T-helper 17 cell (primary cell): ENCODE data around the gene VWCE. TPM values are rescaled to one million over a fixed set of nuclear protein-coding genes. Genes with fewer than 3 reads are reported as not detected.
"Not testable (repeated sequence)": the region's sequence is repeated elsewhere in the genome, so short reads cannot be mapped to it uniquely, and the experiment has no call there.

Experiments
- ATAC-seq: fragments of 150-1000 bp; cut with Tn5 transposase; 2 replicates; pipeline ENCODE4 v1.10.0; 2021; ENCODE audit warnings: mild to moderate bottlenecking, moderate library complexity
- DNase-seq, 3 donors: peaks; one replicate each; pipeline versions ENCODE4 v3.0.0 to v3.0.0-alpha.2; 2020 to 2021
- H3K9me3 ChIP-seq: one replicate; pipeline ENCODE4 v1.7.0; 2013; ENCODE audit warnings: low read length, mild to moderate bottlenecking; ENCODE audit not compliant: control insufficient read depth, poor library complexity, severe bottlenecking
- H3K27ac Mint-ChIP-seq: one replicate; pipeline ENCODE4 v1.8.0; 2022; ENCODE audit warnings: mild to moderate bottlenecking, moderate library complexity, mixed read lengths
- H3K27me3 Mint-ChIP-seq: one replicate; pipeline ENCODE4 v1.8.0; 2022; ENCODE audit warnings: mixed read lengths
- H3K36me3 Mint-ChIP-seq: one replicate; pipeline ENCODE4 v1.8.0; 2022; ENCODE audit warnings: low read depth, mixed read lengths
- H3K4me1 Mint-ChIP-seq: one replicate; pipeline ENCODE4 v1.8.0; 2022; ENCODE audit warnings: mild to moderate bottlenecking, mixed read lengths
- H3K4me3 Mint-ChIP-seq: one replicate; pipeline ENCODE4 v1.8.0; 2022; ENCODE audit warnings: mild to moderate bottlenecking, moderate library complexity, mixed read lengths
- total RNA-seq, 4 donors: library from RNA in 2 of 4; stranded (reverse) in 2 of 4; gene quantifications; one replicate each; pipeline ENCODE4 v1.2.3 and lab custom pipeline; 2022 to 2026

The VWCE gene
- total RNA-seq, 2 donors from 2014 or later: 0.65 to 1.4 TPM

DNA sequence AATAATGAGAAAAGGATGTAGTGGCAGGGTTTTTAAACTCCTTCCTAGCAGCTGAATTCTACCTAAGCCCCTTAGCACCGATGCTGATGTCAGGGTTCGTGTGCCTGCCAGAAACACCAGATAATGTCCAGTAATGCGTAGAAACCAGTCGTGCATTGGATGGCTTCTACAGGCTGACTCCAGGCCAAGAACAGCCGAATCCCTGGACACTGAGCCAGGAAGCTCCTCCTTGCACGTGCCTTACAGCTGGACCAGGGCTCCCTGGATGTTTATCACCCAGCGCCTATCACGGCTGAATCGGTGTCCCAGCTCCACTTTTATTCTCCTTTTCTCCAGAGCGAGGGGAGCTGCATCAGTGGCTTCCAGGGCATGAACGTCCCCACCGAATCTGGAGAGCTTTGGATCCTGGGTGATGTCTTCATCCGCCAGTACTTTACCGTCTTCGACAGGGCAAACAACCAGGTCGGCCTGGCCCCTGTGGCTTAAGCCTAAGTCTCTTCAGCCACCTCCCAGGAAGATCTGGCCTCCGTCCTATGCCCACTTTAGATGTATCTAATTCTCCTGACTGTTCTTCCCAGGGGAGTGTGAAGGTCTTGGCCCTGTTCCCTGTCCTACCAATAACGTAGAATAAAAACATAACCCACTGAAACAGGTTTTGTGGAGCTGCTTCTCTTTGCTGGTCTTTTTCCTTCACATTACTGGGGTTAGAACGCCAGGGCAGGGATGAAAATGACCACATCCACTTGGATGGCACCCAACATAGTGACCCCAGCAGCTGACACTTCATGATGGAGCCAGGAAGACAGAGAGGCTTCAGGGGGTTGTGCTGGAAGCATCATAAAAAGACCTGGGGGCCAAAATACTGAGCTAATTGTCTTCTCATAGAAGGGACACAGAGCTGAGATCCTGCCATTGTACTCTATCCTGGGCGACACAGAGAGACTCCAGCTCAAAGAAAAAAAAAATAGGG is 44.0 kb downstream of the VWCE start:
- H3K27me3 Mint-ChIP-seq: peaks cover 20% of the 10 kb centered on the region
- H3K4me1 Mint-ChIP-seq, H3K9me3 ChIP-seq, DNase-seq, H3K4me3 Mint-ChIP-seq, H3K27ac Mint-ChIP-seq, ATAC-seq, H3K36me3 Mint-ChIP-seq: not testable (repeated sequence)

DNA sequence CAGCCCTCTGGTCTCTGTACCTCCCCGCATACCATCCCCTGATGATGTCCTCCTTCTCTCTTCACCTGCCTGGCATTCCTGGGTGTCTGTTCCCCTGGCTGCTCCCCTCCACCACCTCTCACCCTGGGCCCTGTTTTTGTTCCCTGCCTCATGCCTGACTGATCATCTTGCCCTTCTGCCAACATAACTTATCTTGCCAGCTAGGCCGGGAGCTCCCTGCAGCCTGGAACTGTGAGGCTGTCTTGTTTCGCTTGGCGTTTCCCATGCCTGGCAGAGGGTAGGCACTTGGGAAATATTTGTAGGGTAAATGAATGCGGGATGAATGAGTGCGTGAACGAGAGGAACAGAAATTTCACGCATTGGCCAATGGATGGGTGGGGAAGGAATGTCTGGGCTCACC is 45.9 kb downstream of the VWCE start:
- DNase-seq, H3K27ac Mint-ChIP-seq, H3K36me3 Mint-ChIP-seq, H3K4me3 Mint-ChIP-seq, ATAC-seq, H3K4me1 Mint-ChIP-seq, H3K9me3 ChIP-seq: not testable (repeated sequence)
- peaks cover 20% of the 10 kb centered on the region for H3K27me3 Mint-ChIP-seq

DNA sequence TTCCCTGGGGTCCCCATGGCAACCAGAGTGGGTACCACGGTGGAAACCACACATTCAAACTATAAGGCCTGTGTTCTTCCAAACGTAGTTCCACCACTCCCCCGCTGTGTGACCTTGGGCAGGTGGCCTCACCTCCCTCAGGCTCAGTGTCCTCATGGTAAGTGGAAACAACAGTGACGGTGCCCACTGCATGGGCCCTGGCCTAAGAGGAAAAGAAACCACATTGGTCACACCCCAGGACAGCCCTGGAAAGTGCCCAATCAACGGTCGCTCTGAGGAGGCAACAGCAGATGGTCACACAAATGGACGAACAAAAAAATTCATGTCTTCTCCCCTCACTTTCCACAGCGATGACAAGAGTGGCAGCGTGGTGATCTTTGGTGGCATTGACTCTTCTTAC is 47.0 kb downstream of the VWCE start:
- not testable (repeated sequence) for H3K36me3 Mint-ChIP-seq, H3K27ac Mint-ChIP-seq, H3K9me3 ChIP-seq, DNase-seq, H3K4me1 Mint-ChIP-seq, ATAC-seq, H3K4me3 Mint-ChIP-seq
- H3K27me3 Mint-ChIP-seq: peaks cover 19% of the 10 kb centered on the region

DNA sequence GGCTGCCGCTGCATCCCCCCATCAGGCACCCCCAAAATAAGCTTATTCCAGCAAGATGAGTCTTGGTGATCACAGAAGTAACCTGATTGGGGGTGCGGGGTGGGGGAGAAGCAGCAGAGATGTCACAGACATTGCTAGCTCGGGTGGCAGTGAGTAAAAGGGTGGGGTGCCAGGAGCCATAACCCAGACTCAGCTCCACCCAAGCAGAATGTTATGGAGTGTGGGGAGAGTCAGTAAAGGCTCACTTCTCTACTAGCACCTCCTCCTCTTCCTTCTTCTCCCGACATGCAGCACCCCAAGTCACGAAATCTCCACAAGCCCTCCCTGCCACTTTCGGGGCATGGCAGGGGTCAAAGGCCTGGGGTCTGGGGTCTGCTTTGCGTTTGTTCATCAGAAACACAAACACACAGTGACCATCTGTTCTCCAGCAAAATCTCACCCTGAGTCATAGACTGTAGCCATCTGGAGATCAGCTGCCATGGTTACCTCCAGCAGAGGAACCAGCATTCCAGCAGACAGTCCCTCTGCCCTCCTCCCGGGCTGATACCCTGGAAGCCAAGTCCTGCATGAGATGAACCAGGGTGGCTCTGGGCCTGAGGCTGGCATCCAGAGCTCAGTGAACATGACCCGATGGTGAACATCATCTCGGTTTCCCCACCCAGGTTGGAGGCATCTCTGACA is 49.7 kb downstream of the VWCE start:
- not testable (repeated sequence) for ATAC-seq, H3K36me3 Mint-ChIP-seq, H3K27me3 Mint-ChIP-seq, H3K27ac Mint-ChIP-seq, H3K4me3 Mint-ChIP-seq, H3K9me3 ChIP-seq, DNase-seq, H3K4me1 Mint-ChIP-seq

DNA sequence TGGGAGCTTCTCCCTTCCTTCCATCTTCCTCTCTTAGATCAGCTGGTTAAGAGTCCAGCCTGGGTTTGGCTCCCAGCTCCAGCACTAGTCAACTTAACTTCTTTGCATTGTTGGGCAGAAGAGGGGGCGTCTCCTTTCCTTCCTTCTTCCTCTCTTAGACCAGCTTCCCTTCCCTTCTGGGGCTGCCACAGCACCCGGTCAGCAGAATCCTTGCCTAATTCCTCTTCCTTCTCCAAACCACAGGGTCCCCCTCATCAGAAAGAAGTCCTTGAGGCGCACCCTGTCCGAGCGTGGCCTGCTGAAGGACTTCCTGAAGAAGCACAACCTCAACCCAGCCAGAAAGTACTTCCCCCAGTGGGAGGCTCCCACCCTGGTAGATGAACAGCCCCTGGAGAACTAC is 53.6 kb downstream of the VWCE start:
- H3K4me1 Mint-ChIP-seq, H3K9me3 ChIP-seq, H3K27me3 Mint-ChIP-seq, DNase-seq, H3K4me3 Mint-ChIP-seq, ATAC-seq, H3K27ac Mint-ChIP-seq, H3K36me3 Mint-ChIP-seq: not testable (repeated sequence)

DNA sequence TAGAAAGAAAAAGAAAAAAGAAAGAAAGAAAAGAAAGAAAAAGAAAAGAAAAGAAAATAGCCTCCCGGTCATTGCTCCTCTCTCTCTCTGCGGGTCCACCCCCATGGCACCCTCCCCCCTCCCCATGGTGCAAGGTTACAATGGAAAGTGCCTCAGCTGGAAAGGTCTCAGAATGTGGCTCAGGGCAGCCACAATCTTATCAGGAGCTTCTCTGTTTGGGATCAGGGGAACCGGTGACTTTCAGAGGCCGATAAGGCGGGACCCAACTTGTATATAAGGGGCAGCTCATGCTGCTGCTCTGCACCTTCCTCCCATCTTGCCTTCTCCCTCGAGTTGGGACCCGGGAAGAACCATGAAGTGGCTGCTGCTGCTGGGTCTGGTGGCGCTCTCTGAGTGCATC is 54.2 kb downstream of the VWCE start, which contains the start of gene PGA5:
Gene PGA5 (plus strand): TSS at position 301 of the 400 bp plus-strand sequence. CDS start 52 bp downstream, at position 353.
- H3K9me3 ChIP-seq, H3K36me3 Mint-ChIP-seq, H3K4me3 Mint-ChIP-seq, H3K27me3 Mint-ChIP-seq, DNase-seq, H3K4me1 Mint-ChIP-seq, ATAC-seq: not testable (repeated sequence)
- H3K27ac Mint-ChIP-seq: peak within 1 kb of the TSS; percentile 86

DNA sequence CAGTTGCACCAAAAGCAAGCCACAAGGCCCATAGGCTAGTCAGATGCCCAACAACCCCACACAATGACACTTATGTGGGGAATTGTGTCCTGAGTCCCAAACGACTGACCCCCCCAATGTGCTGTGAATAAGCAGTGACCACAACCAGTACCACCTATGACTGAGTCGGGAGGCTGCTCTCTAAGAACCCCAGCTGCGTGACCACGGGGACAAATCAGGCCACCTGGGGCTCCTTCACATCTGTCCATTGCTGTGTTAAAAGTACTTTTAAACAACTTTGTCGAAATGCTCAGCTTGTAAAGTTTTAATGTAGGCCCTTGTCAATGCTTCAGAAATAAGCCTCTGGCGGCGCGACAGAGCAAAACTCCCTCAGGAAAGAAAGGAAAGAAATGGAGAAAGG is 54.8 kb downstream of the VWCE start:
- H3K4me1 Mint-ChIP-seq, H3K27me3 Mint-ChIP-seq, H3K9me3 ChIP-seq, H3K4me3 Mint-ChIP-seq, ATAC-seq, H3K36me3 Mint-ChIP-seq, DNase-seq: not testable (repeated sequence)
- peak overlapping the region; percentile 86 for H3K27ac Mint-ChIP-seq

DNA sequence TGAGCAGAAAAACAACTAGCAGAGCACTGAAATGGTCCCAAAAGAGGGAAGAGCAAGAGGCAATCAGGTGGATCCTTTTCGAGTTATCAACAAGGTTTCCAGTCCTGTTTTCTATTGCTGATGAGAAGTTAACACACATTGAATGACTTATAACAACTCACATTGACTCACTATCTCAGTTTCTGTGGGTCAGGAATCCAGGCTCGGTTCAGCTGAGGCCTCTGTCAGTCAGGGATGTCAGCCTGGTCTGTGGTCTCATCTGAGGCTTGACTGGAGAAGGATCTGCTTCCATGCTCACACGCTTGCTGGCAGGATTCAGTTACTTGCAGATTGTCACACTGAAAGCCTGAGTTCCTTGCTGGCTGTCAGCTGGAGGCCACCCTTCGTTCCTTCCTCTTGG is 58.0 kb downstream of the VWCE start:
- H3K9me3 ChIP-seq, H3K27me3 Mint-ChIP-seq, ATAC-seq, H3K4me3 Mint-ChIP-seq, DNase-seq, H3K27ac Mint-ChIP-seq, H3K36me3 Mint-ChIP-seq, H3K4me1 Mint-ChIP-seq: not testable (repeated sequence)

DNA sequence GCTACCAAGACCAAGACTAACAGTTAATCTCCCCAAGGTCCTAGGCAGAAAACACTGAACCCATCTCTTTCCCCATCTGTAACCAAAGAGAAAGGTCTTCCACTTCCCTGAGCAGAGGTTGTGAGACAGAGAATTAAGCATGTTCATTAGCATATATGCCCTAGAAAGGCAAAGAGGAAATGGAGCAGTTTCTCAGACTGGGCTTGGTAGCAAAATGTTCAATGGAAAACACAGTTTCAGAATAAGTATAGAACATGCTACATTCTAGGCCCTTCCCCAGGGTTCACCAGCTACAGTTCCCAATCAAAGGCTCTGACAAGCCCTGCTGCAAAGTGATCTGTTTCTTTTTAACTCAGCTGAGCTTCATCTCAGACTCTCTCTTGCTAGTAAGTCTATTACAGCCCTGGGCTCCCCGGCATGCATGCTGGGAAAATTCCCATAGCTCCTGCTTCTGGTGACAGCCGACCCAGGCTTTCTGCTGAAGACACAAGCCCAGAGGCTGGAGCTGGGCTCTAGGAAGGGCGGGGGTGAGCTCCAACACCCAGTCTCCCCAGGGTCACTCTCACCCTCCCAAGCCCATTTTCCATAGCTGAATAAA is 62.5 kb downstream of the VWCE start:
- H3K27me3 Mint-ChIP-seq, H3K36me3 Mint-ChIP-seq, H3K27ac Mint-ChIP-seq, H3K9me3 ChIP-seq, DNase-seq, H3K4me1 Mint-ChIP-seq, ATAC-seq, H3K4me3 Mint-ChIP-seq: not testable (repeated sequence)

DNA sequence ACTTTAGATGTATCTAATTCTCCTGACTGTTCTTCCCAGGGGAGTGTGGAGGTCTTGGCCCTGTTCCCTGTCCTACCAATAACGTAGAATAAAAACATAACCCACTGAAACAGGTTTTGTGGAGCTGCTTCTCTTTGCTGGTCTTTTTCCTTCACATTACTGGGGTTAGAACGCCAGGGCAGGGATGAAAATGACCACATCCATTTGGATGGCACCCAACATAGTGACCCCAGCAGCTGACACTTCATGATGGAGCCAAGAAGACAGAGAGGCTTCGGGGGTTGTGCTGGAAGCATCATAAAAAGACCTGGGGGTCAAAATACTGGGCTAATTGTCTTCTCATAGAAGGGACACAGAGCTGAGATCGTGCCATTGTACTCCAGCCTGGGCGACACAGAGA is 63.5 kb downstream of the VWCE start:
- H3K9me3 ChIP-seq, ATAC-seq, H3K27ac Mint-ChIP-seq, DNase-seq, H3K4me1 Mint-ChIP-seq, H3K36me3 Mint-ChIP-seq, H3K27me3 Mint-ChIP-seq, H3K4me3 Mint-ChIP-seq: not testable (repeated sequence)

DNA sequence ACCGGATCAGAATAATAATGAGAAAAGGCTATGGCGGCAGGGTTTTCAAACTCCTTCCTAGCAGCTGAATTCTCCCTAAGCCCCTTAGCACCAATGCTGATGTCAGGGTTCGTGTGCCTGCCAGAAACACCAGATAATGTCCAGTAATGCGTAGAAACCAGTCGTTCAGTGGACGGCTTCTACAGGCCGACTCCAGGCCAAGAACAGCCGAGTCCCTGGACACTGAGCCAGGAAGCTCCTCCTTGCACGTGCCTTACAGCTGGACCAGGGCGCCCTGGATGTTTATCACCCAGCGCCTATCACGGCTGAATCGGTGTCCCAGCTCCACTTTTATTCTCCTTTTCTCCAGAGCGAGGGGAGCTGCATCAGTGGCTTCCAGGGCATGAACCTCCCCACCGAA is 64.1 kb downstream of the VWCE start:
- H3K4me3 Mint-ChIP-seq, ATAC-seq, H3K27ac Mint-ChIP-seq, H3K9me3 ChIP-seq, H3K27me3 Mint-ChIP-seq, H3K36me3 Mint-ChIP-seq, H3K4me1 Mint-ChIP-seq, DNase-seq: not testable (repeated sequence)

DNA sequence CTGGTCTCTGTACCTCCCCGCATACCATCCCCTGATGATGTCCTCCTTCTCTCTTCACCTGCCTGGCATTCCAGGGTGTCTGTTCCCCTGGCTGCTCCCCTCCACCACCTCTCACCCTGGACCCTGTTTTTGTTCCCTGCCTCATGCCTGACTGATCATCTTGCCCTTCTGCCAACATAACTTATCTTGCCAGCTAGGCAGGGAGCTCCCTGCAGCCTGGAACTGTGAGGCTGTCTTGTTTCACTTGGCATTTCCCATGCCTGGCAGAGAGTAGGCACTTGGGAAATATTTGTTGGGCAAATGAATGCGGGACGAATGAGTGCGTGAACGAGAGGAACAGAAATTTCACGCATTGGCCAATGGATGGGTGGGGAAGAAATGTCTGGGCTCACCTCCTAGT is 65.7 kb downstream of the VWCE start:
- H3K4me1 Mint-ChIP-seq, DNase-seq, H3K4me3 Mint-ChIP-seq, H3K27me3 Mint-ChIP-seq, H3K9me3 ChIP-seq, ATAC-seq, H3K36me3 Mint-ChIP-seq, H3K27ac Mint-ChIP-seq: not testable (repeated sequence)

DNA sequence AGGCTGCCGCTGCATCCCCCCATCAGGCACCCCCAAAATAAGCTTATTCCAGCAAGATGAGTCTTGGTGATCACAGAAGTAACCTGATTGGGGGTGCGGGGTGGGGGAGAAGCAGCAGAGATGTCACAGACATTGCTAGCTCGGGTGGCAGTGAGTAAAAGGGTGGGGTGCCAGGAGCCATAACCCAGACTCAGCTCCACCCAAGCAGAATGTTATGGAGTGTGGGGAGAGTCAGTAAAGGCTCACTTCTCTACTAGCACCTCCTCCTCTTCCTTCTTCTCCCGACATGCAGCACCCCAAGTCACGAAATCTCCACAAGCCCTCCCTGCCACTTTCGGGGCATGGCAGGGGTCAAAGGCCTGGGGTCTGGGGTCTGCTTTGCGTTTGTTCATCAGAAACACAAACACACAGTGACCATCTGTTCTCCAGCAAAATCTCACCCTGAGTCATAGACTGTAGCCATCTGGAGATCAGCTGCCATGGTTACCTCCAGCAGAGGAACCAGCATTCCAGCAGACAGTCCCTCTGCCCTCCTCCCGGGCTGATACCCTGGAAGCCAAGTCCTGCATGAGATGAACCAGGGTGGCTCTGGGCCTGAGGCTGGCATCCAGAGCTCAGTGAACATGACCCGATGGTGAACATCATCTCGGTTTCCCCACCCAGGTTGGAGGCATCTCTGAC is 68.5 kb downstream of the VWCE start:
- H3K4me3 Mint-ChIP-seq, H3K27ac Mint-ChIP-seq, DNase-seq, ATAC-seq, H3K9me3 ChIP-seq, H3K4me1 Mint-ChIP-seq, H3K27me3 Mint-ChIP-seq, H3K36me3 Mint-ChIP-seq: not testable (repeated sequence)
